Astrocyte of the spinal cord (primary cell): ENCODE measurements around the gene LRP8.
A peak's percentile ranks its signal among the peaks of the same experiment; 100 is the strongest.

Experiments
- DNase-seq: peaks from one replicate; pipeline ENCODE4 v3.0.0; 2011; ENCODE audit warnings: low read depth, low spot score
- H3K4me3 ChIP-seq: 2 replicates; pipeline ENCODE4 v1.5.1; 2011; ENCODE audit warnings: low read depth, mild to moderate bottlenecking, low read length, moderate library complexity
- in situ Hi-C: cut with HindIII; loops from 2 replicates; pipeline ENCODE4 v1.10.0; 2017; ENCODE audit warnings: low sequenced_read_pairs
- TF ChIP-seq, protein P1 (sequence below): IDR thresholded peaks from 2 replicates; pipeline ENCODE4 v1.5.1; 2012; ENCODE audit warnings: low read depth, mild to moderate bottlenecking, low read length, inconsistent platforms

The LRP8 gene

DNA sequence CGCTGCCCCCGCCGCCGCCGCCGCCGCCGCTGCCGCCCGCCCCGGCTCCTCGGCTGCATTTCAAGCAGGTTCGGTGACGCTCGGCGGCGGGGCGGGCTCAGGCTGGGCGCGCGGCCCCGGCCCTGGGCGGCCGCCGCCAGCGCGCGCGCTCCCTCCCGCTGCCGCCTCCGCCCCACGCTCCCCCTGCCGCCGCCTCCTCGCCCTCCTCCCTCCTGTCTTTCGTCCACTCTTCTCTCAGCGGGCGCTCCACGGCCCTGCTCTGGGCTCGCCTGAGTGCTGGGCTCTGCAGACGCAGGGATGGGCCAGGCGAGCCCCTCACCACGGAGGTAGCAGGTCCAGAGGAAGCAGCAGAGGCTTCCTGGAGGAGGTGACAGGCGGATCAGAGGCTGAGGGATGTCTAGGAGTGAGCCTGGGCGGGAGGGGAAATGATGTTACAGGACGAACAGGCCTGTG, at the start of gene LRP8:
Gene LRP8, minus strand, starts transcription at position 62 of the 453 bp plus-strand sequence. CDS start 158 bp downstream, outside the sequence.
- in situ Hi-C loops, result no loop called here
- H3K4me3 ChIP-seq, result peak within 1 kb of the TSS; percentile 68
- TF ChIP-seq, protein P1, sequence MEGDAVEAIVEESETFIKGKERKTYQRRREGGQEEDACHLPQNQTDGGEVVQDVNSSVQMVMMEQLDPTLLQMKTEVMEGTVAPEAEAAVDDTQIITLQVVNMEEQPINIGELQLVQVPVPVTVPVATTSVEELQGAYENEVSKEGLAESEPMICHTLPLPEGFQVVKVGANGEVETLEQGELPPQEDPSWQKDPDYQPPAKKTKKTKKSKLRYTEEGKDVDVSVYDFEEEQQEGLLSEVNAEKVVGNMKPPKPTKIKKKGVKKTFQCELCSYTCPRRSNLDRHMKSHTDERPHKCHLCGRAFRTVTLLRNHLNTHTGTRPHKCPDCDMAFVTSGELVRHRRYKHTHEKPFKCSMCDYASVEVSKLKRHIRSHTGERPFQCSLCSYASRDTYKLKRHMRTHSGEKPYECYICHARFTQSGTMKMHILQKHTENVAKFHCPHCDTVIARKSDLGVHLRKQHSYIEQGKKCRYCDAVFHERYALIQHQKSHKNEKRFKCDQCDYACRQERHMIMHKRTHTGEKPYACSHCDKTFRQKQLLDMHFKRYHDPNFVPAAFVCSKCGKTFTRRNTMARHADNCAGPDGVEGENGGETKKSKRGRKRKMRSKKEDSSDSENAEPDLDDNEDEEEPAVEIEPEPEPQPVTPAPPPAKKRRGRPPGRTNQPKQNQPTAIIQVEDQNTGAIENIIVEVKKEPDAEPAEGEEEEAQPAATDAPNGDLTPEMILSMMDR, result no peak
- DNase-seq, result peak; percentile 57

DNA sequence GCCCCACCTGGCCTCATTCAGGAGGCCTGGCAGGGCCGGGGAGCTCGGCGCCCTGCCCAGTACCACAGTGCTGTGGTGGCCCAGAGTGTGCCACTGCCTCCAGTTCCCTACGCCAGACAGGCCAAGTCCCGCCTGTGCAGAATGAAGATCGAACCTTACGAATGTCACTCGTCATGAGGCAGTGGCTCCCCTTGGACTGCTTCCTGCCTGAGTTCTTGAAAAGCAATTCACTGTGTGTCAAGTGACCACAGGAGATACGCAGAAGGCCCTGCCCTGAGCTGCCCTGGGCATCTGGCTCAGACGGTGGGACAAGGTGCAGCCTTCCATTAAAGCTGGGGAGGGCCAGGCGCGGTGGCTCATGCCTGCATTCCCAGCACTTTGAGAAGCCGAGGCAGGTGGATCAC, 49.6 kb upstream of the LRP8 start:
- no peak overlapping the region for H3K4me3 ChIP-seq
- DNase-seq, result no peak
- TF ChIP-seq, protein P1, result no peak
- in situ Hi-C loops, result loop anchor here (25.0 kb wide), 1 partner anchor 90 kb away; no protein-coding TSS in a partner anchor

DNA sequence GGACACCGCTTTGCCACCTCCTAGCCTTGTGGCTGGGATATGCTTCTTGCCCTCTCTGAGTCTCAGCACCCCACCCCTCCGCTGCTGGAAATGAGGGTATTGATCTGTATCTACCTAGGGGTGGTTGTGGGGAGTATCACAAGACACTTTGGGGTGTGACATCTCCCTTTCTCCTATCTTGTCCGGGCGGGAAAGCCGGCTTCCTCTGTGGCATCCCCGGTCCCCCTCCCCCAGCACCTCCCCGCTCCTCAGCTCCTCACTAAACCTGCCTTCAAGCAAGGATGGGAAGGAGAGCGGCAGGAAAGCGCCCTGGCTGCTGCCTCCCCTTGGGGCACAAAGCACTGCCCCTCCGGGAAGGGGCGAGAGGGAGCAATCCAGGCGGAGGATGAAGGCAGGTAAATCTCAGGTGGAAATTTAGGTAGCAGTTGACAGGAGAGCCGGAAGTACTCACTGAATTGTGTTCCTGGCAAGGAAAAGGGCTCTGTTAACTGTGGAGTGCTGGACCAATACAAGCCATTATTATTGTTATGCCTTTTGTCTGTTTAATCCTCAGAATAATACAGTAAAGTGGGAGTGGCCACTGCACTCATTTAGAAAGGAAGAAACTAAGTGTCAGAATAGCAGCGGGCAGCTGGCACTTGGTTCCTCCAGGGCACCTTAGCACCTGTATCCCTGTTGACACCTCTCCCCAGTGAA, 49.0 kb upstream of the LRP8 start:
- in situ Hi-C loops, result loop anchor here (25.0 kb wide), 1 partner anchor 90 kb away; no protein-coding TSS in a partner anchor
- TF ChIP-seq, protein P1, result no peak
- DNase-seq, result no peak
- H3K4me3 ChIP-seq, result no peak overlapping the region

DNA sequence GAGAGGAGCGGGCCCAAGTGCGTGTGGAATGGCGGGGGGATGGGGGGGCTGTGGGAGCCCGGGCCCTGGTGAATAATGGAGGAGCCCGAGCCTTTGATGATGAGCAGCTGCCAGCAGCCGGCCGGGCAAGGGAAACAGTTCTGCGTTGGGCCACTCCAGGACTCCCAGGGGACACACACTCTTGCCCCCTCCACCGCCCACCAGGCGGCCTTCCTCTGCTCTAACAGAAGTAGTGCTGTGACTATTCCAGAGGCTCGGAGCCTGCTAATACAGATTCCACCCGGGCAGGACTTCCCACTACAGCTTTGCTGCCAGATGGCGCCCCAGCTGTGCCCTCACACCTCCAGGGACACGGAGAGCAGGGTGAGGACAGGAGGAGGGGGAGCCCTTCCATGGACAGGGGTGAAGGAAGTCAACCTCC, 48.2 kb upstream of the LRP8 start:
- DNase-seq, result no peak
- in situ Hi-C loops, result loop anchor here (25.0 kb wide), 1 partner anchor 89 kb away; no protein-coding TSS in a partner anchor
- no peak overlapping the region for H3K4me3 ChIP-seq
- TF ChIP-seq, protein P1, result no peak

DNA sequence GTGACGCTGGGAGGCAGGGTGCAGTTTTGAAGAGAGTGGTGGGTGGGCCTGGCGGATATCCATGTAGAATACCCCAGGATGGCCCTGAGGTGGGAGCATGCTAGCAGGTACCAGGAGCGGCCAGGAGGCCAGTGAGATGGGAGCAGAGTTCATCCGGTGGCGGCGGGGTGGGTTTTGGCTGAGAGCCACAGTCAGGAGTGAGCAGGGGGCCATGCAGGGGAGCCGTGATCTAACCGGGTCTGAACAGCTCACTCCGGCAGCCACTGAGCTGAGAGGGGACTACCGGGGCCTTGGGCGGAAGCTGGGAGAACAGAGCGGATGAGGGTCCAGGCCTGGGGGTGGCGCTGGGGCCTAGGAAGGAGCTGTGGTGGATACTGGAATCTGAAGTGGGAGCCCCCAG, 47.6 kb upstream of the LRP8 start:
- TF ChIP-seq, protein P1, result no peak
- H3K4me3 ChIP-seq, result no peak overlapping the region
- in situ Hi-C loops, result loop anchor here (25.0 kb wide), 1 partner anchor 88 kb away; no protein-coding TSS in a partner anchor
- no peak for DNase-seq

DNA sequence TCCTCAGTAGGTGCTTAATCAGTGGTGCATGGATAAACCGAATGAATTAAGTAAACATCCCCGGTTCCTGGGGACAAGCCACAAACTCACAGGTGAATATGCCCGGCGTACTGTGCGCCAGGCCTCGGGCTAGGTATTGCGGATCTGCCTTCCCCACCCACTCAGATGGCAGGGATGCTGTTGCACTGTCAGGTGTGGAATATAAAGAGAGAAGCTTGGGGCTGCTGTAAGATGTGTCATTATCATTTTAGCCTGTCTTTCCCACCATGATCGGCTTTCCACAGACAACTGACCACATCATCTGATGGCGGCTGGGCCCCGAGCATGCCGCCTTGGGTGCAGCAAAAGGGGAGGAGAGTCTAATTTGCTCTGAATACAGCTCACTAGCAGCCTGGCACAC, 45.4 kb upstream of the LRP8 start:
- DNase-seq, result no peak
- in situ Hi-C loops, result no loop called here
- TF ChIP-seq, protein P1, result no peak
- H3K4me3 ChIP-seq, result no peak overlapping the region
